ENCODE data around the gene NBPF15. TPM values are rescaled to one million over a fixed set of nuclear protein-coding genes. Genes with fewer than 3 reads are reported as not detected.
"Not testable (repeated sequence)": the region's sequence is repeated elsewhere in the genome, so short reads cannot be mapped to it uniquely, and the experiment has no call there.

NBPF15 gene, protein sequence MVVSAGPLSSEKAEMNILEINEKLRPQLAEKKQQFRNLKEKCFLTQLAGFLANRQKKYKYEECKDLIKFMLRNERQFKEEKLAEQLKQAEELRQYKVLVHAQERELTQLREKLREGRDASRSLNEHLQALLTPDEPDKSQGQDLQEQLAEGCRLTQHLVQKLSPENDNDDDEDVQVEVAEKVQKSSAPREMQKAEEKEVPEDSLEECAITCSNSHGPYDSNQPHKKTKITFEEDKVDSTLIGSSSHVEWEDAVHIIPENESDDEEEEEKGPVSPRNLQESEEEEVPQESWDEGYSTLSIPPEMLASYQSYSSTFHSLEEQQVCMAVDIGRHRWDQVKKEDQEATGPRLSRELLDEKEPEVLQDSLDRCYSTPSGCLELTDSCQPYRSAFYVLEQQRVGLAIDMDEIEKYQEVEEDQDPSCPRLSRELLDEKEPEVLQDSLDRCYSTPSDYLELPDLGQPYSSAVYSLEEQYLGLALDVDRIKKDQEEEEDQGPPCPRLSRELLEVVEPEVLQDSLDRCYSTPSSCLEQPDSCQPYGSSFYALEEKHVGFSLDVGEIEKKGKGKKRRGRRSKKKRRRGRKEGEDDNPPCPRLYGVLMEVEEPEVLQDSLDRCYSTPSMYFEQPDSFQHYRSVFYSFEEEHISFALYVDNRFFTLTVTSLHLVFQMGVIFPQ
- 50.3 TPM for polyA plus RNA-seq (ENCODE audit: insufficient read length)

DNA sequence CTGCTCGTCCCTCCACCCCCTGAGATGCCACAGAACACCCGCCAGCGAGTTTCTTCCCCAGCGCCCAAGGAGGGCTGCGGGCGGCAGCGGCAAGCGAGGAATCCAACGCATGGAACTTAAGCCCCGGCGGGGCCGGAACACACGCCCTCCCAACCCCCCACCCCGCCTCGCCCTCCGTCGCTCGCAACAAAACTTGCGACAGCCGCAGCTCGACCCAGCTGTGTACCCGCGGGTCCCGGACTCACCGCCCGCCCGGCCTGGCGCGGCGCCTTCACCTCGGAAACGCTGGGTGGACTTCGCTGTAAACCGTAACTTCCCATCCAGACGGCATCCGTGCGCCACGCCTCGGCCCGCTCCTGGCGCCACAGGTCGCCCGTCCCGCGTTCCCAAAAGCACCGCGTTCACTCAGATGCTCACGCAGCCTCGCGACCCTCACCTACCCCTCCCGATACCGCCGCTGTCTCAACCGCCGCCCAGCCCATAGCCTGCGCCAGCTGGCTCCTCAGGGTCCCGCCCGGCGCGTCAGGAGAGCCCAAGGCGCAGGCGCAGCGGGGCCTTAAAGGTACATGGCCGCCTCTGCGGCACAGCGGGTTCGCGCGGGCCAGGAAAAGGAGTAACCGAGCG is at the start of gene NBPF15:
TSS of gene NBPF15 (minus strand) at position 534 of the 624 bp plus-strand sequence. CDS start 21,666 bp downstream, outside the sequence.
- DNase-seq = peak; percentile 56

DNA sequence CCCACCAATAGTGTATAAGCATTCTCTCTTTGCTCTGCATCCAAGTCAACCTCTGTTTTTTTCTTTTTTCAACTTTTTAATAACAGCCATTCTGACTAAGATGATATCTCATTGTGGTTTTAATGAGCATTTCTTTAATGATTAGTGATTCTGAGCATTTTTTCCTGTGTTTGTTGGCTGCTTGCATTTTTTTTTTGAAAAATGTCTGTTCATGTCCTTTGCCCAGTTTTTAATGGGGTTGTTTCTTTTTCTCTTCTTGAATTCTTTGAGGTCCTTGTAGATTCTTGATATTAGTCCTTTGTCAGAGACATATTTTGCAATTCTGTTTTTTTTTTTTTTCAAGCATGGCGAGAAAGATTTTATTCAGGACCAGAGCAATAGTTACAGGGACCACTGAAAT is 35.0 kb upstream of the NBPF15 start:
- not testable (repeated sequence) for DNase-seq

DNA sequence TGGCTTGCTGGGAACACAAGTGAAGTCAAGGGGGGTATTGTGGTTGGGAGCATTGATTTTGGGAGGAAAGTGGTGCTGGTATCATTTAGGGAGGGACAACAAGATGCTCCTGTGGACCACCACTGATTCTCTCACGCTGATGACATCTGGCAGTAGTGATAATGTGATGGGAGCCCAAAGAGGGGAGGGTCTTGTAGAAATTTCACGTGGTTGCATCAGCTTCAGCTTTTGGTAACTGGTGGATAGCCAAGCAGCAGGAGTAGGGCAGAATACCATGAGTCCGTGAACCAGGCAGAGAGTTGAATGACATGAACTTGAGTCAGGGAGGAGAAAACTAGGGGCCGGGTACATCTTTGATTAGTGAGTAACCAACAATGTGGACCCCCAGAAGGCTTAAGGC is 32.7 kb upstream of the NBPF15 start:
- not testable (repeated sequence) for DNase-seq

DNA sequence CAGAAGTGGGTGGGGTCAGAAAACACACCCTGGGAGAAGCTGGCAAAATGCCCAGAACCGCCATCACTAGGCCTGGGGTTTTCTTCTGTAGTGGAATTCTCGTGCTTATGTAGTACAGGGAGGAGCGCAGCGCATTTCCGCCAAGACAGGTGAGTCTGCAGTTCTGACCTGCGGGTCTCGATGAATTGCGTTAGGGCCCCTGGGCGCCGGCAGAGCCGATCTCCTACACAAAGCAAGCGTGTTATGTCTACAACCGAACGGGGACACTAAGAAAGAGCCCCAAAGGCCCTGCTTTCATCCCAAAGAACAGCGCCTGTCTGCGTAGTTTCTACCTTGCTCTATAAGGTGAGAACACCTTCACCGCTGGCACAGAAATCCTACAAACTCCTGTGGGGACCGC is 28.9 kb upstream of the NBPF15 start:
- not testable (repeated sequence) for DNase-seq

DNA sequence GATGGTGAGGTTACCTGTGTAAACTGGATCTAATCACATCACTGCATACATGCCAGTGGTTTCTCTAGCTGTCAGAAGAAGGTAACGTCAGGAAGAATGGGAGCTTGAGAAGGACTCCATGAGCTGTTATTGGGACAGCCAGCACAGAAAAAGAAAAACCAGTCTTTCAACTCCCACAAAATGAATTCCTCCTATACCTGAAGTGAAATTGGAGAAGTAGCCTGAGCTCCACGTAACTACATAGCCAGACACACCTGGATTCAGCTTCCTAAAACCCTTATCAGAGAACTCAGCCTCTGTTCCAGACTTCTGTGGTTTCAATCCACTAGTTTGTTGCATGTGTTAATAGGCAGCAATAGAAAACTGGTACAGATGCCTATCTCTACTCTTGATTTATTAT is 25.5 kb upstream of the NBPF15 start:
- DNase-seq = not testable (repeated sequence)

DNA sequence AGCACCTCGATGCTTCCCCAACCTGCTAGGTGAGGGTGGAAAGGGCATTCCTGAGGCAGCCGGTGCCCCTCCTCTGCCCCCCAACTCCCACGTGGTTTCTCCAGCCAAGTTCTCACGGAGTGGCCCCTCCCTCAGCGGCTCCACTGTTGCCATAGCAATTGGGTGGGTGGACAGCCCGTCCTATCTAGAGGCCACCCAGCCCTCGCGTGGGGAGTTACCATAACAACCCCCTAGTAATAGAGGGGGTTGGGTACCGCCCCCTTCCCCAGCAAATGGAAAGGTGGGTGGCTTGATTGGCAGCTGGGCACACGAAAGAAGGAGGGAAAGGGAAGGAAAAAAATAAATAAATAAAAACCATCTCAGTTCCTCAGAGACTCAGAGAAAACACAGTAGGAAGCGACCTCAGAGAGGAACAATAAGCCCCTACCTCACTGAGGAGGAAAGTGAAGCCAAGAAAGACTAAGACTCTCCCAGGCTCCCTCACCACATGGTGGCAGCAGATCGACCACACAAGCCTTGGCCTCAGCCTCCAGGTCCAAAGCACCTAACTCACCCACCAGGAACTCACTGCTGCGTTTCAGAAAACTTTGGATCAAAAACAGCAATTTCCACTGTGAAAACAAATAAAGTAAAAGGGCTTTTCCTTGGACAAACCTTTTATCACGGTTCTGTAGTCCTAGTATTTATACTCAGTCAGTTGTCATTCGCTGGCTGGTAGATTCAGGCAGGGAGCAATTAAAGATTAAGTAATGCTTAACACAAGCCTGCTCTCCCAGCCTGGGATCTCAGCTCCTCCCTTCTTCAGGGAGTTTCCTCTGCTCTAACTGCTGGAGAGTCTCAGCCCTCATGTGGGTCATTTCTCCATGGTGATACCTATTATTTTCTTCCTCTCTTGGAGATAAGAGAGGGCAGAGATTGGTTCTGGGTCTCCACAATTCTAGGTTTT is 23.9 kb upstream of the NBPF15 start:
- not testable (repeated sequence) for DNase-seq

DNA sequence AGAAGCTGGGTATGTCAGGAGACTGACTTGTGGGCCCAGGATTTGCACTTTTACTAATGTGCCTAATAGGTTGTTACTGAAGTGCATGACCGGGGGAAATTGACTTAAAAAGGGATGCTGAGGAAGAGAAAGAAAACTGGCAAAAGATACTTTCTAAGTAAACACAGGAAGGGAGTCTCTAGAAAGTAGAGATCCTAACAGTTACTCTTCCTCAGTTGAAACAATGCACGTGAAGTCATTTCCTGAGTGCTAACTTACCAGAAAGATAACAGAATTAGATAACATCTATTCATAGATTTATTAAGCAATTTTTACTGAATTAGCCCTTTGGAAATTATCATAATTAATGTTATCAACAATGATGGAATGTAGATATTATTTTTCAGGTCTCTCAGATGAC is 12.4 kb upstream of the NBPF15 start:
- DNase-seq = not testable (repeated sequence)

DNA sequence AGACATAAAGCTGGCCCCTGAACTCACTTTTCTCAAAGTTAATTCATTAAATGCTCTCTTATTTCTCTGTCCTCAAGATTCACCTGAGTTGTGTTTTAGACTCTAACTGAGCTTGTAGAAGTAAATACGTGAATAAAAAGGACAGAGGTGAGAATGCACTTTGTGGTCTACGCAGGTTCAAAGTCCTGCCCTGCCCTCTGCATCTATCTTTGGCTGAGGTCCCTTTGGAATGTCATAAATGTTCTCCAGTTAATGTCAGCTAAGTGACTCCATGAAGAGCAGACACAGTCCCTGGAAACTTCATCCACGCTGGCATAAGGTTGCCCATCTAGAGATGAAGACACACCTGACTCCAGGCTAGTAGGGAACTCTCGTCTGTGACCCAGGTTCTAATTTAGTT is 10.0 kb upstream of the NBPF15 start:
- not testable (repeated sequence) for DNase-seq

DNA sequence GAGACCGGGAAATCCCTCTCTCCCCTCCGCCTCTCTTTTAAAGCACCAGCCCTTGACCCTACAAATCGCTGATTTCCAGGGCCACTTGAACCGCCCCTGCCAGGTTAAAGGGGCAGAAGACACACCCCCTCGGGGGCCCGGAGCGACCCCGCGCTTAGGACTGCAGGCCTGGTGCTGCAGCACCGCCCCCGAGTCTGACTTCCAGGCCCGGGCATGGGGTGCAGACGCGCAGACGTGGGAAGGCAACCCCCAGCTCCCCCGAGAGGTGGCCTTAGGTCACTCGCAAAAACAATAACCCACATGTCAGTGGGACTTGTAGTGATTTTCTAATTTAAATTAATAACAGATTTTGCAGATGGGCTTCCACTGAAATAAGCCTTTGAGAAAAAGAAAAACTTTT is 309 bp upstream of the NBPF15 start:
- not testable (repeated sequence) for DNase-seq

DNA sequence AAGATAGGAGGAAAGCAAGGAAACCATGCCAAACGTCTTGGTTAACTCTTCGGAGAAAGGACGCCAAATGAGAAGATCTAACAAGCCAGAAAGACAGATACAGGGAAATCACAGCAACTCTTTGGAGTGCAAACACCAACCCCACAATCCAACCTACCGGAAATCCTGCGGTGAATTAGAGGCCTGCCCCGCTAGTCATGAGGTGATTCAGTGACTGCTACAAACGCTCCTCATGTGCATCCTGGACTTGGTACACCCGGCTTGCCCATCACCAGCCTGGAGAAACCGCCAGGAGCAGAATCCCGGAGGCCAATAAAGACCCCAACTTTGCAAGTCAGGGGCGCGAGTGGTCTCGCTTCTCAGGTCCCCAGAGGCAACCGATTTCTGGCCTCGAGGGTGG is 783 bp downstream of the NBPF15 start:
- DNase-seq = not testable (repeated sequence)

DNA sequence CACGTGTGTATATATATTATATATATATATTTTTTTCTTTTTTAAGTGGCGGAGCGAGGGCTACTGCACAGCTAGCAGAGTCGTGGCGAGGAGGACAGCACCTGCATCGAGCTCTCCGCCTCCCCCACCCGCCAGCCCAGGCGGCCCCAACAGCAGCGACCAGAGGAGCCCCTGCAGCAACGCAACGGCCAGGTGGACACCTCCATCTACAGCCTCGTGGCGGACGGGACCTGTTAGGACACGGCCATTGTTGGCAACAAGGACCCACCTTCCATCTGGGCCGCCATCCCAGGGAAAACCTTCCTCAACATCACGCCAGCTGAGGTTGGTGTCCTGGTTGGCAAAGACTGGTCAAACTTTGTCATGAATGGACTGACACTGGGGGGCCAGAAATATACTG is 19.1 kb downstream of the NBPF15 start:
- not testable (repeated sequence) for DNase-seq

DNA sequence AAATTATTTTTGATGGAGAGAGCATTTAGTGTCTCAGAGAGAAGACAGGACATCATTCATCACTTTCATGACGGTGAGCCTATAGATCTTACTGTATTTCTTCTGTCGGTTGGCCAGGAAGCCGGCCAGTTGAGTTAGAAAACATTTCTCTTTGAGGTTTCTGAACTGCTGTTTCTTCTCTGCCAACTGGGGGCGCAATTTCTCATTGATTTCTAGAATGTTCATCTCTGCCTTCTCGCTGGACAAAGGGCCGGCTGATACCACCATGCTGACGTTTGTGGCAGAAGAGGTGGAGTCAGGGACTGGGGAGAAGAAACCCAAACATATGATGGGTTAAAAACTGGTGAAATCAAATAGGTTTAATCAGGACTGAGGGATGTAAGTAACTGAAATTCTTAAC is 21.7 kb downstream of the NBPF15 start:
- not testable (repeated sequence) for DNase-seq

DNA sequence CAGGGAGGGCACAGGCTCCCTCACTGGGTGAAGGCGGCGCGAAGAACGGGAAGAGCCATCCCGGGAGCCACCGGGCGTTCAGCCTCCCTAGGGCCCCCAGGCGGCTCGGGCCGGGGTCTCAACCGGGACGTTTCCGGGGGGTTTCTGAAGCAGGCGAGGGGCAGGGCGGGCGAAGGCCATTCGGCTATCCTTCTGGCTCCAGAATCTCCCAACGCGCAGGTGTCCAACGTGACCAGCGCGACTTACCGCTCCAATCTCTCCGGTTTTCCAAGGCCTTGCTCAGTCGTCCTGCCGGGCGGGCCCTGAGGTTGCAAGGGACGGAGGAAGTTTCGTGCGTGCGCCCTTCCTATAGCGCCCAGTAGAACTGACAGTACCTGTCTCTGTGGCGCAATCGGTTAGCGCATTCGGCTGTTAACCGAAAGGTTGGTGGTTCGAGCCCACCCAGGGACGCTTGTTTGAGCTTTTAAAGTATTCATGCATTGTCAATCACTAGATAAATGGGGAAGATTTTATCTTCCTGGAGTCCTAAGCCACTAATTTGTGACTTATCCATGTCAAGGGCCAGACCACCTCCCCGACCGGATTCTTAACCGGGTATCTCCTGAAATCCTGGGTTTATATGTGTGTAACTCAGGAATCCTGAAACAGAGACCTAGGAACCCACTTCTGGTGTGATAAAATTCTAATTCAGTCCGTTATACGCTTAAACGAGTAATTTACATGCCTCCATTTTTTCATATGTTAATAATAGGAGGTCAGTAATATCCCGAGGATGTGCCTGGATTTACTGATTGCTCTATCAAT is 42.4 kb downstream of the NBPF15 start:
- peak; percentile 26 for DNase-seq

DNA sequence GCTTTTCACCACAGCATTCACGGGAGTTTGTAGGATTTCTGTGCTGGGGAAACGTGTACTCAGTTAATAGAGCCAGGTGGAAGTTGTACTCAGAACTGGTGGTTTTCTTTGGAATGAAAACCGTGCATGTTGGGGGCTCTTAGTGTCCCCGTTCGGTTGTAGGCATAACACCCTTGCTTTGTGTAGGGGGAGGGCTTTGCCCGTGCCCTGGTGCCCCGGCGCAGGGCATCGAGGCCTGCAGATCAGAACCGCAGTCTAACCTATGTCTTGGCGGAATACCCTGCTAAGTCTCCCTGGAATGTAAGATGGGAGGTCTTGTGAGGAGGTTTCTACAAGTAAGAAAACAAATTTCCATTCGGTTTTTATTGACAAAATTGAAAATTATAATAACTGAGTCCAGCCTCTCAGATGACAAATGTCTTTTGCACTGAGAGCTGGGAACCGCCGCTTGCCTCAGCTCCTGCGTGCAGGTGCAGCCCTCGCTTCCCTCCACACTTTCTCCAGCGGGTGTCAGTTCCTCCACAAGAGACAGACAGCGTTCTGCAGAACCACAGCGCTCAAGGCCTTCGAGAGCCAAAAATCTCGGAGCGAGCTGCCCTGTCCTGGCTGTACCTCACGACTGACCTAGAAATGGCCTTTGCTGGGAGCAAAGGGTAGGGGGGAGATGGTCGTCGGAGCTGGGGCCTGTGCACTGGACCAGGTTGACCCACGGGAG is 47.9 kb downstream of the NBPF15 start:
- DNase-seq = not testable (repeated sequence)

DNA sequence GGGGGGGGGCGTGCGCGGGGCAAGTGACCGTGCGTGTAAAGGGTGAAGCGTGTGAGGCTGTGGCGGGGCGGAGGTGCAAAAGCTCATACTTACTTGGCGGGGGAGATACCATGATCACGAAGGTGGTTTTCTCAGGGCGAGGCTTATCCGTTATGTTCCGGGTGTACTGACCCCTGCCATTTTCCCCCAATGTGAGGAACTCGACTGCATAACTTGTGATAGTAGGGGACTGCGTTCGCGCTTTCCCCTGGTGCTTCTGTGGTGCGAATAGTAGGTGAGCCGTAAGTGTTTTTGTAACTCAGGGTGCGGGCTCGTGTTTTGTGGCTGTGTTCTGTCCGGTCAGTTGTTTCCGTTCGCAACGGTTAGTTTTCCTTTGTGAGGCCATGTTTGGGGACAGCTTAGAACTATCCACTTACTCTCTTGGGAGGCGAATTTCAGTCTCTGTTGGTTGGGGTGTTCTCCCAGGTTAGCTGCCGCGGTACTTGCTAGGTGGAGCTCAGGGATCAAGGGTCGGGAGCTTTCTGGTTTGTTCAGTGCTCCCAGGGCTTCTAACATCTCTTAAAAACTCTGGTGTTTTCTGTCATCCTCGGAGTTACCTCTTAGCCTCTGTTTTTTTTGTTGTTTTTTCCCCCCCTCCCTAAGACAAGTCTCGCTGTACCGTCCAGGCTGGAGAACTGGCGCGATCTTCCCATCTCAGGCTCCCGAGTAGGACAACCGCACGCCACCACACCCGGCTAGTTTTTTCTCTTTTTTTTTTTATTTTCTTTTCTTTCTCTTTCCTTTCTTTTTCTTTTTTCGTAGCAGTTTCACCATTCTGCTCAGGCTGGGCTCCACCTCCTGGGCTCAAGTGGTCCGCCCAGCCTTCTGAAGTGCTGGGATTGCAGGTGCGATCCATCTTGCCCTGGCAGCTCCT is 48.7 kb downstream of the NBPF15 start:
- DNase-seq = peak; percentile 84

DNA sequence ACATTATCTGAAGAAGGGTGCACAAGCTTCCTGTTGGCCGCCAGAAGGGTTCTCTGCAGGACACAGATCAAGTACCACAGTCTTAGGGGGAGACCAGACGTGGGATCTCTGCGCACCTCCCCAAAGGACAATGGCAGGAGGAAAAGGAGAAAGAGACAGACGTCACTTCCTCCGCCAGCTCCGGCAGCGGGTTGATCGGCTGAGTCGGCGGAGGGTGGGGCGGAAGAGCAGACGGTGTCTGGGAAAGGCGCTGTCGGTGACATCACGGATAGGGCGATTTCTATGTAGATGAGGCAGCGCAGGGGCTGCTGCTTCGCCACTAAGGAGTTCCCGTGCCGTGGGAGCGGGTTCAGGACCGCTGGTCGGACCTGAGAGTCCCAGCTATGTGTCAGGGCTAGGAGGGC is 49.4 kb downstream of the NBPF15 start:
- DNase-seq = peak; percentile 68

DNA sequence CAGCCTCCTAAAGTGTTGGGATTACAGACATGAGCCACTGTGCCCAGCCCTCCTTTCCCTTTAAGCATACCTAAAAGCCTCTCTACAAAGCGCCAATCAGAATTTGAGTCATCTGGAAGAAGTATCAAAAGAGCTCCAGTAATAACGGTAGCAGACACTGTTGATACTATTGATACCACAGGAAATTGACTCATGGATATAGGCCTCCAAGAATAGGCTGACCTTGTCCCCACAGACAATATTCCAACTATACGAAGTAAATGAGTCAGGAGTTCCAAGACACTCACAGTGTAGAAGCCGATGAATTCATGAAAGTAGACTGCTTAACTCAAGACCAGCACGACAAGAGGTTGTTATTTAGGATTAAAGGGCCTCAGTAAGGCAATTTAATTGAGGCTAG is 58.7 kb downstream of the NBPF15 start:
- not testable (repeated sequence) for DNase-seq

DNA sequence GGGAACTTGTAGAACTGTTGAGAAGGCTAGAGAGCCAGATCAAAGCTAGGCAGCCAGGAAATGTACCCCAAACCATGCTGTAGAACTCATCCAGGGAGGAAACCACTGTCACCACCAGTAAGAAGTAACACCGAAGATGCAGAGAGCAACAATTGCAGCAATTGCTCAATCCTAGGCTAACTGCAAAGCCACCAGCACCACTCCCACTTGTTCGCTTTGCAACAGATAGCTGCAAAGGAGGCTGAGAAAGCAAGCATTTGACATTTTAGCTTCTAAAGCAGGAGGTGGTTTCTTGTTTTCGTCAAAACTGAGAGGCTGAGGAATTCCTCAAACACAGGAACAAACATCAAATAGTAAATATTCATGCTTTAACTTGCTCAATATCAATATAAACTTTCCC is 89.8 kb downstream of the NBPF15 start:
- not testable (repeated sequence) for DNase-seq
